Measurements from ENCODE around the gene AFF3.

DNA sequence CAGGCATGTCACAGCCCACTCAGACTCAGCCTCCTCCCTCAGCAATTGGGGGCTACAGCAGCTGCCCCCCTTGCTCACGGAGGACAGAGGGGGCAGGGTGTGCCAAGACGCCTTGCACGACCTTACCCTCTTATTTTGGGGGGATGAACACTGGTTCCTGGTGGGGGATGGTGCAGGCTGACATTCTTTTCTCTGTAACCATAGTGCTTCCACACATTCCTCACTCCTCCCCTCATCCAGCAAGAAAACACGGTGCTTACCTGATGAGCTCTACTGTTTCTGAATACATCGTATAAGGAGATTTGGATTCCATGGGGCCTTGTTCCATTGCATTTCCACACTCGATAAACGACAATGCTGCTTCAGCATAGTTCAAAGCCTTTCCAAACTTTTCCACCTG lies 577.2 kb downstream of the AFF3 start:
- TF ChIP-seq, protein P1, sequence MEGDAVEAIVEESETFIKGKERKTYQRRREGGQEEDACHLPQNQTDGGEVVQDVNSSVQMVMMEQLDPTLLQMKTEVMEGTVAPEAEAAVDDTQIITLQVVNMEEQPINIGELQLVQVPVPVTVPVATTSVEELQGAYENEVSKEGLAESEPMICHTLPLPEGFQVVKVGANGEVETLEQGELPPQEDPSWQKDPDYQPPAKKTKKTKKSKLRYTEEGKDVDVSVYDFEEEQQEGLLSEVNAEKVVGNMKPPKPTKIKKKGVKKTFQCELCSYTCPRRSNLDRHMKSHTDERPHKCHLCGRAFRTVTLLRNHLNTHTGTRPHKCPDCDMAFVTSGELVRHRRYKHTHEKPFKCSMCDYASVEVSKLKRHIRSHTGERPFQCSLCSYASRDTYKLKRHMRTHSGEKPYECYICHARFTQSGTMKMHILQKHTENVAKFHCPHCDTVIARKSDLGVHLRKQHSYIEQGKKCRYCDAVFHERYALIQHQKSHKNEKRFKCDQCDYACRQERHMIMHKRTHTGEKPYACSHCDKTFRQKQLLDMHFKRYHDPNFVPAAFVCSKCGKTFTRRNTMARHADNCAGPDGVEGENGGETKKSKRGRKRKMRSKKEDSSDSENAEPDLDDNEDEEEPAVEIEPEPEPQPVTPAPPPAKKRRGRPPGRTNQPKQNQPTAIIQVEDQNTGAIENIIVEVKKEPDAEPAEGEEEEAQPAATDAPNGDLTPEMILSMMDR (IDR thresholded peaks at IDR 0.05), result no peak
- no peak for TF ChIP-seq POLR2A (IDR thresholded peaks at IDR 0.05)
